ENCODE measurements around the gene DAAM1. TPM values are rescaled to one million over a fixed set of nuclear protein-coding genes. Genes with fewer than 3 reads are reported as not detected.

Gene DAAM1
- polyA plus RNA-seq, 1 donor (not counting 4 experiments of a cell fraction or from before 2014, with no cell fraction given): 44.6 TPM

- no peak overlapping the region for H2AFZ ChIP-seq (ENCODE audit: control insufficient read depth, low read length)
- TF ChIP-seq CTCF (optimal IDR thresholded peaks at IDR 0.05 in 1 of 3, IDR thresholded peaks at IDR 0.05 in 1 of 3, conservative IDR thresholded peaks at IDR 0.05 in 1 of 3; ENCODE audit: extremely low read depth in 1 of 3, insufficient read depth in 2 of 3, low read length in 3 of 3) (no peak), EZH2 (IDR thresholded peaks at IDR 0.05; ENCODE audit: low read length) (no peak)
- dilution Hi-C loops (cut with MboI; ENCODE audit: extremely low pct_ligation_motif_present, low sequenced_read_pairs): no loop called here
- no peaks in the 10 kb centered on the region for H3K9me1 ChIP-seq (ENCODE audit: control insufficient read depth, extremely low read depth, insufficient read depth, low read length)
- no peak overlapping the region for H3K27ac ChIP-seq (ENCODE audit: control insufficient read depth, insufficient read depth, low read length)
- peaks cover 35% of the 10 kb centered on the region for H3K79me2 ChIP-seq (ENCODE audit: control insufficient read depth, insufficient read depth, low read length)
- no peak overlapping the region for H3K9ac ChIP-seq (ENCODE audit: control insufficient read depth, extremely low read depth, insufficient read depth, low read length)
- H3K36me3 ChIP-seq (ENCODE audit: control insufficient read depth in 2 of 2, extremely low read depth in 1 of 2, insufficient read depth in 2 of 2, low read length in 2 of 2): no peaks in the 10 kb centered on the region
- H3K4me1 ChIP-seq (ENCODE audit: control insufficient read depth, extremely low read depth, insufficient read depth, low read length): peaks cover 6% of the 10 kb centered on the region
- DNase-seq (ENCODE audit: low read depth, low spot score): no peak
- H3K27me3 ChIP-seq (ENCODE audit: control insufficient read depth, extremely low read depth, insufficient read depth, low read length): no peaks in the 10 kb centered on the region
- H4K20me1 ChIP-seq (ENCODE audit: control insufficient read depth, extremely low read depth, insufficient read depth, low read length): no peaks in the 10 kb centered on the region
- H3K9me3 ChIP-seq (ENCODE audit: control insufficient read depth, low read depth, low read length): no peaks in the 10 kb centered on the region
- no peak overlapping the region for H3K4me2 ChIP-seq (ENCODE audit: control insufficient read depth, extremely low read depth, insufficient read depth, low read depth, low read length)
- no peak overlapping the region for H3K4me3 ChIP-seq (ENCODE audit: control insufficient read depth in 2 of 3, extremely low read depth in 1 of 3, insufficient read depth in 2 of 3, low read depth in 1 of 3, low read length in 3 of 3)
- FAIRE-seq: no peak
These were observed 26.9 kb downstream of the DAAM1 start for GRCh38 chr14:59215322-59215721.

- H4K20me1 ChIP-seq (ENCODE audit: control insufficient read depth, extremely low read depth, insufficient read depth, low read length): no peaks in the 10 kb centered on the region
- peaks cover 39% of the 10 kb centered on the region for H3K79me2 ChIP-seq (ENCODE audit: control insufficient read depth, insufficient read depth, low read length)
- no peak overlapping the region for H3K4me3 ChIP-seq (ENCODE audit: control insufficient read depth in 2 of 3, extremely low read depth in 1 of 3, insufficient read depth in 2 of 3, low read depth in 1 of 3, low read length in 3 of 3)
- TF ChIP-seq CTCF (optimal IDR thresholded peaks at IDR 0.05 in 1 of 3, IDR thresholded peaks at IDR 0.05 in 1 of 3, conservative IDR thresholded peaks at IDR 0.05 in 1 of 3; ENCODE audit: extremely low read depth in 1 of 3, insufficient read depth in 2 of 3, low read length in 3 of 3): no peak
- TF ChIP-seq EZH2 (IDR thresholded peaks at IDR 0.05; ENCODE audit: low read length): no peak
- H3K4me1 ChIP-seq (ENCODE audit: control insufficient read depth, extremely low read depth, insufficient read depth, low read length): peaks cover 6% of the 10 kb centered on the region
- H3K9me1 ChIP-seq (ENCODE audit: control insufficient read depth, extremely low read depth, insufficient read depth, low read length): no peaks in the 10 kb centered on the region
- H3K9ac ChIP-seq (ENCODE audit: control insufficient read depth, extremely low read depth, insufficient read depth, low read length): no peak overlapping the region
- H3K27ac ChIP-seq (ENCODE audit: control insufficient read depth, insufficient read depth, low read length): no peak overlapping the region
- H3K4me2 ChIP-seq (ENCODE audit: control insufficient read depth, extremely low read depth, insufficient read depth, low read depth, low read length): no peak overlapping the region
- no peaks in the 10 kb centered on the region for H3K9me3 ChIP-seq (ENCODE audit: control insufficient read depth, low read depth, low read length)
- no peak overlapping the region for H2AFZ ChIP-seq (ENCODE audit: control insufficient read depth, low read length)
- no peak for DNase-seq (ENCODE audit: low read depth, low spot score)
- H3K27me3 ChIP-seq (ENCODE audit: control insufficient read depth, extremely low read depth, insufficient read depth, low read length): no peaks in the 10 kb centered on the region
- dilution Hi-C loops (cut with MboI; ENCODE audit: extremely low pct_ligation_motif_present, low sequenced_read_pairs): no loop called here
- H3K36me3 ChIP-seq (ENCODE audit: control insufficient read depth in 2 of 2, extremely low read depth in 1 of 2, insufficient read depth in 2 of 2, low read length in 2 of 2): no peaks in the 10 kb centered on the region
- no peak for FAIRE-seq
These were observed 27.3 kb downstream of the DAAM1 start for GRCh38 chr14:59215757-59216156.
